Testis (tissue), 3 donors: Measurements from ENCODE around the gene MID1. TPM values are rescaled to one million over a fixed set of nuclear protein-coding genes. Genes with fewer than 3 reads are reported as not detected.

Source experiments
- DNase-seq: peaks from one replicate; pipeline ENCODE4 v3.0.0-alpha.2; 2019
- H3K27ac ChIP-seq, 2 donors: fragments of 200-600 bp; sonication (generic); one replicate each; pipeline ENCODE4 v1.5.1; 2019
- H3K27me3 ChIP-seq: fragments of 200-600 bp; sonication (generic); one replicate; pipeline ENCODE4 v1.5.1; 2019
- H3K36me3 ChIP-seq: fragments of 200-600 bp; sonication (generic); one replicate; pipeline ENCODE4 v1.5.1; 2017; ENCODE audit warnings: low read depth; ENCODE audit errors: missing control alignments
- H3K4me1 ChIP-seq: fragments of 200-600 bp; sonication (generic); one replicate; pipeline ENCODE4 v1.5.1; 2019
- H3K4me3 ChIP-seq, 2 donors: fragments of 200-600 bp; sonication (generic); one replicate each; pipeline ENCODE4 v1.5.1; 2017 to 2019
- H3K9me3 ChIP-seq: fragments of 200-600 bp; sonication (generic); one replicate; pipeline ENCODE4 v1.5.1; 2017
- POLR2A ChIP-seq: fragments of 450-650 bp; IDR thresholded peaks from one replicate; pipeline ENCODE4 v1.6.1; 2017; ENCODE audit warnings: antibody characterized with exemption, mild to moderate bottlenecking, moderate library complexity
- WGBS, 2 donors: methylation state at CpG; one replicate each; pipeline ENCODE4 v1.1.5; 2018; 5-methylcytosine and 5-hydroxymethylcytosine counted together
- intact Hi-C: fragments of 100-400 bp; cut with DNase I; formaldehyde crosslinking; loops from one replicate; pipeline ENCODE4 v1.15.1; 2023; ENCODE audit warnings: low total_unique reads
- polyA plus RNA-seq: library from polyadenylated mRNA; stranded (reverse); fragments of 350-450 nt; fragmentation: Illumina TruSeq; extraction: RNeasy Lipid Tissue Mini Kit (QIAGEN cat#74804); gene quantifications from one replicate; pipeline ENCODE4 v1.2.3, GENCODE V29; 2014; ENCODE audit warnings: low read depth, low replicate concordance; ENCODE audit not compliant: insufficient read depth
- total RNA-seq, 2 donors: library from RNA; depleted of rRNA; stranded (reverse); fragments of >200 nt; gene quantifications; one replicate each; pipeline ENCODE4 v1.2.3, GENCODE V29; 2016
- TF ChIP-seq, protein P1 (sequence below), 3 experiments: fragments of 450-650 bp in 2 of 3; fragments of 200-600 bp in 1 of 3; sonication (generic) in 1 of 3; IDR thresholded peaks; one replicate each; pipeline ENCODE4 v1.5.1; 2016 to 2019; ENCODE audit warnings: antibody characterized with exemption in 3 of 3, mild to moderate bottlenecking in 2 of 3, moderate library complexity in 1 of 3

The MID1 gene
- total and polyA plus RNA-seq, 3 donors from 2014 or later, result 10.3 to 34.6 (median 18.3) TPM

DNA sequence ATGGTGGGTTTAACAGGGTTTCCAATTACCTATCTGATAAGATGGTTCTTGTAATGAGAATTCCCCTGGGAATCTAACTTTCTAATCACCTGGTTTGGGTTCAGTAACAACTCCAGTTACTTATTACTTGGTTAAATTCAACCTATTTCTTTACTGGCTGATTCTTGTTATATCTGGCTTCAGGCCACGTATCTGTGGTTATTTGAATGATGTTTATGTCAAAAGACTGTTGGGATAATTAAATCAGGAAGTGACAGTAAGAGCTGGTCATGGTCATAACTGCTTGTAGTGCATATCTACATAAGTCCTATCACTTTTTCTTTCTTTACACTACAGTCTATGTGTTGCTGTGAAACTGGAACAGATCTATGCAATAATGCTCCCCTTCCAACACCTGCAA, 108.1 kb downstream of the MID1 start:
- Histone ChIP-seq H3K36me3 (no peaks in the 10 kb centered on the region), H3K27me3 (no peaks in the 10 kb centered on the region), H3K9me3 (no peaks in the 10 kb centered on the region), H3K4me3 (no peak overlapping the region), H3K27ac (no peak overlapping the region), H3K4me1 (peaks cover 8% of the 10 kb centered on the region)
- TF ChIP-seq, protein P1, sequence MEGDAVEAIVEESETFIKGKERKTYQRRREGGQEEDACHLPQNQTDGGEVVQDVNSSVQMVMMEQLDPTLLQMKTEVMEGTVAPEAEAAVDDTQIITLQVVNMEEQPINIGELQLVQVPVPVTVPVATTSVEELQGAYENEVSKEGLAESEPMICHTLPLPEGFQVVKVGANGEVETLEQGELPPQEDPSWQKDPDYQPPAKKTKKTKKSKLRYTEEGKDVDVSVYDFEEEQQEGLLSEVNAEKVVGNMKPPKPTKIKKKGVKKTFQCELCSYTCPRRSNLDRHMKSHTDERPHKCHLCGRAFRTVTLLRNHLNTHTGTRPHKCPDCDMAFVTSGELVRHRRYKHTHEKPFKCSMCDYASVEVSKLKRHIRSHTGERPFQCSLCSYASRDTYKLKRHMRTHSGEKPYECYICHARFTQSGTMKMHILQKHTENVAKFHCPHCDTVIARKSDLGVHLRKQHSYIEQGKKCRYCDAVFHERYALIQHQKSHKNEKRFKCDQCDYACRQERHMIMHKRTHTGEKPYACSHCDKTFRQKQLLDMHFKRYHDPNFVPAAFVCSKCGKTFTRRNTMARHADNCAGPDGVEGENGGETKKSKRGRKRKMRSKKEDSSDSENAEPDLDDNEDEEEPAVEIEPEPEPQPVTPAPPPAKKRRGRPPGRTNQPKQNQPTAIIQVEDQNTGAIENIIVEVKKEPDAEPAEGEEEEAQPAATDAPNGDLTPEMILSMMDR (IDR thresholded peaks at IDR 0.05), result no peak
- TF ChIP-seq POLR2A, result no peak
- 73 to 82% methylated on average over 1 of the region's 1 CpG for WGBS, 2 donors
- intact Hi-C loops, result no loop called here
- DNase-seq, result no peak

DNA sequence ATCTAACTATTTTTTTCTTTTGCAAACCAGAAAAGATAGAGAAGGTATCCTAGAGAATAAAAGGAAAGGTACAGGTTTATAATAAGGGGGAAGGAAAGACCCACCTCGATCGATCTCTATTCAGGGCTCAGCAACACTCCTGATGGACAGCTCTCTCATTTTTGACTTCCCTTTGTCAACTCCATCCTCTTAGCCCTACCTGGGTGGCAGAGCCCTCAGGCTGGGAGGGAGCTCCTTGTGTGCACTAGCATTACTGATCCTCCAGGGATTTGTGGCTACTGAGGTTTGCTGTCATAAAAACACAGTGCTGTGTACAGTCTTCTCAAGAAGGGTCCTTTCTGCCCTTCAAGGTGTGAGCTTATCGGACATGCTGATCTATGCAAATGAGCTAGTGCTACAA, 111.0 kb downstream of the MID1 start:
- DNase-seq, result no peak
- Histone ChIP-seq H3K4me3 (no peak overlapping the region), H3K9me3 (no peaks in the 10 kb centered on the region), H3K27ac (no peak overlapping the region), H3K36me3 (no peaks in the 10 kb centered on the region), H3K27me3 (no peaks in the 10 kb centered on the region), H3K4me1 (peaks cover 8% of the 10 kb centered on the region)
- intact Hi-C loops, result no loop called here
- TF ChIP-seq POLR2A, result no peak
- TF ChIP-seq, protein P1 (IDR thresholded peaks at IDR 0.05), result no peak
- 85% methylated on average over 3 of the region's 3 CpGs for WGBS, 2 donors

DNA sequence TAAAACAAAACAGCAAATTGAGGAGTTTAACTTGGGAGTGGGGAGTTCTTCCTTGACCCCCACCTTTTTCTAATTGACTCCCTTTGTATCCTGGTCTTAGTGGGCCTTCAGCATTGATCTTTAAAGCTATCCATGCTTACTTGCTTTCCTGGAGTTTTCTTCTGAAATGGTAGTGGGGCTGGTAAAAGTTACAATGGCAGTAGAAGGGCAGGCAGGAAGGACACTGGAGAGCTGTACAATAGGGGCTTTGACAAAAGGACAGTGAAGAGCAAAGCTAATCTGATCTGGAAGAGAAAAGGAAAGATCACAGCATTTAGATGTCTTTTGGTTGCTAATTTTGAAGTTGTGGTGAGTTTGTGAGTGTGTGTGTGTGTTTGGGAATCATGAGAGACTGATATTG, 111.5 kb downstream of the MID1 start:
- no peaks in the 10 kb centered on the region for H3K36me3 ChIP-seq
- H3K4me1 ChIP-seq, result peaks cover 8% of the 10 kb centered on the region
- H3K27me3 ChIP-seq, result no peaks in the 10 kb centered on the region
- TF ChIP-seq, protein P1 (IDR thresholded peaks at IDR 0.05), result no peak
- TF ChIP-seq POLR2A, result no peak
- no peak for DNase-seq
- H3K4me3 ChIP-seq, result no peak overlapping the region
- H3K9me3 ChIP-seq, result no peaks in the 10 kb centered on the region
- H3K27ac ChIP-seq, result no peak overlapping the region
- intact Hi-C loops, result no loop called here

DNA sequence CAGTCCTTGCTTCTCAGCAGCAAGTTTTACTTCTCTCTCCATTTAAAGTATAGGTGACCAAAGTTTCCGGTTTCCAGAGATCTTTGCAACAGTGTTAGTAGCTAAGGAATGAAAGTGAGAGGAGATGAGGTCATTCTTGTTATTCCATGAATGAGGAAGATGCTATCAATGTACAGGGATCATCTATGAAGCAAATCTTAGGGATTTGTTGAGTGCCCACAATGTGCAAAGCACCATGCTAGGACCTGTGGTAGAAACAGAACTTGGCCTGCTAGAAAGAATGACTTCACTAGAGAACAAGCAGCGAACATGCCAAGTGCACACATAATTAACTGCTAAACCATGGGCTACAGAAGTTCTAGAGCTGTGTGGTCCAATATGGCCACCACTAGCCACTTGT, 112.5 kb downstream of the MID1 start:
- H3K36me3 ChIP-seq, result no peaks in the 10 kb centered on the region
- TF ChIP-seq, protein P1 (IDR thresholded peaks at IDR 0.05), result no peak
- no peak for DNase-seq
- intact Hi-C loops, result no loop called here
- 41 to 65% methylated on average over 2 of the region's 2 CpGs for WGBS, 2 donors
- peaks cover 8% of the 10 kb centered on the region for H3K4me1 ChIP-seq
- peak overlapping the region in 1 of 2 donors; percentile 19 for H3K27ac ChIP-seq
- no peaks in the 10 kb centered on the region for H3K9me3 ChIP-seq
- H3K4me3 ChIP-seq, result no peak overlapping the region
- no peaks in the 10 kb centered on the region for H3K27me3 ChIP-seq

DNA sequence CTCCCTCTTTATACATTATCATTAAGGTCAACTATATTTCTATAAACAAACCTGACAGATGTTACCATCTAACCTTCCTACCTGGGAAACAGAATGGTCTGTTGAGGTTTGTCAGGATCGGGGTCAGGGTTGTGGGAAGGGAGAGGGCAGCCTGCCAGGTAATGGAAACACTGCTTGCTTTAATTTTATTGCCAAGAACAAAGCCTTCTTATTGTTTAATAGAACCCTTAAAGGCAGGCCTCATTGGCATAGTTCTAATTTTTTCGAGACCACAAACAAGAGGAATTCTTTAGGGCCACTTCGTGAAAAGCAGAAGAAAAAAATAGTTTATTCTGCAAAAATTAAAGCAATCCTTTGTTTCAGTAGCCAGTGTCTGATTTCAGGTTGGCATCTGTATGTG, 113.2 kb downstream of the MID1 start:
- Histone ChIP-seq H3K4me1 (peaks cover 8% of the 10 kb centered on the region), H3K9me3 (no peaks in the 10 kb centered on the region), H3K36me3 (no peaks in the 10 kb centered on the region), H3K27me3 (no peaks in the 10 kb centered on the region), H3K27ac (peak overlapping the region in 1 of 2 donors; percentile 64), H3K4me3 (no peak overlapping the region)
- no peak for TF ChIP-seq POLR2A
- TF ChIP-seq, protein P1 (IDR thresholded peaks at IDR 0.05), result no peak
- DNase-seq, result peak; percentile 29
- intact Hi-C loops, result no loop called here
- WGBS, 2 donors, result 26 to 36% methylated on average over 3 of the region's 3 CpGs
